HG02840 (cell line): ENCODE results near the gene CRADD.

ENCODE experiments used
- ATAC-seq: cut with Tn5 transposase; IDR thresholded peaks from one replicate; pipeline ENCODE4 v1.9.1; 2021; ENCODE audit warnings: mild to moderate bottlenecking, moderate library complexity, moderate number of reproducible peaks; ENCODE audit not compliant: unreplicated experiment, low FRiP score

The CRADD gene

DNA sequence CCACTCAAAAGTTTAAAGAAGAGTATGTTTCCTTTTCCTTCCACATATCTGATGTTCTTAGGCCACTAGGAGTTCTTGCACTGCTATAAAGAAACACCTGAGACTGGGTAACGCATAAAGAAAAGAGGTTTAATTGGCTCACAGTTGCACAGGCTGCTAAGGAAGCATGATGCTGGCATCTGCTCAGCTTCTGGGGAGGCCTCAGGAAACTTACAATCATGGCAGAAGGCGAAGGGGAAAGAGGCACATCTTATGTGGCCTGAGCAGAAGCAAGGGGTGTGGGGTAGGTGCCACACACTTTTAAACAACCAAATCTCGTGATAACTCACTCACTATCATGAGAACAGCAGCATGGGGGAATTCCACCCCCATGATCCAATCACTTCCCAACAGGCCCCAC, 7.7 kb upstream of the CRADD start:
- no peak for ATAC-seq

DNA sequence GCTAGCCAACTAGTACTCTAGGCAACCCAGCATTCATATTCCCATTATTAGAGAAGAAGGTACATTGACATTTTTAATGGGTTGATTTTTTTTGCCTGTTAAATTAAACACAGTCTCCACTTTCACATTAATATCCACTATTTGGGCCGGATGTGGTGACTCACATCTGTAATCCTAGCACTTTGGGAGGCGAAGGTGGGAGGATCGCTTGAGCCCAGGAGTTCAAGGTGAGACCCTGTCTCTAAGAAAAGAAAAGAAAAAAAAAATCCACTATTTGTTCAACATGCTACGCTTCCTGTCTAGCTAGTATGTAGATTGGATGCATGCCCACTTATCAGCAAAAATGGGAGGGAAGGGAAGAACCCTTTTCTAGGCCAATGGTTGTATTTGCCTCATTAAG, 7.1 kb upstream of the CRADD start:
- ATAC-seq, result no peak

DNA sequence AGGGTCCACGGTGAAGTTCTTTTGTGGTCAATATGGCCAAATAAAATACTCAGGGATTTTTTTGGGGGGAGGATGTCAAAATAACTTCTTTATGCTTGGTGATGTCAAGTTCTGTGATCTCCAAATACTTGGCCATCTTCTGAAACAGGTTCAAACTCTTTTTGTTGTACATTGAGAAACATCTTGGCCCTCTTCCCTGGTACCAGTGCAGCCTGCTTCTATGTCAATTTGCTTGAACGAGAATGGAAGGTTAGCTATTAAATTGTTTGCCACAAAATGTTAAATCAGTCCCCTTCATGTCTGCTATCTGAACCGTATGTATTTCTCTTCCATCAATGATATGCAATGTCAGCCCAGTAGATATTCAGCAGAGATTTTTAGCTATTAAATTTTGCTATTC, 6.1 kb upstream of the CRADD start:
- ATAC-seq, result no peak

DNA sequence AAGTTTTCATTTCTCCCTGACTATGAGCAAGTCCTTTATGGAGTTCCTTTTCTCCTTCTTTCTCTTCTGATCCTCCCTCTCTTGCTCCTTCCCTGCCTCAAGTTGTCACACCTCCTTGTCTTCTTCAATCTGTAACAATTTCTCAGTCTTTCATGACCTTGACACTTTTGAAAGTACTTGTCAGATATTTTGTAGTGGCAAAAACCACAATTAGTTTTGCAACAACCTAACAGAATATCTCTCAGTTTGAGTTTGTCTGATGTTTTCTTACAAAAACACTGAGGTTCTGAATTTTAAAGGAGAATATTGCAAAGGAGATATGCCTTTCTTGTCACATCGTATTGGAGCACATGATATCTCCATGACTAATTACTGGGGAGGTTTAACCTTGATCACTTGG, 4.1 kb upstream of the CRADD start:
- no peak for ATAC-seq

DNA sequence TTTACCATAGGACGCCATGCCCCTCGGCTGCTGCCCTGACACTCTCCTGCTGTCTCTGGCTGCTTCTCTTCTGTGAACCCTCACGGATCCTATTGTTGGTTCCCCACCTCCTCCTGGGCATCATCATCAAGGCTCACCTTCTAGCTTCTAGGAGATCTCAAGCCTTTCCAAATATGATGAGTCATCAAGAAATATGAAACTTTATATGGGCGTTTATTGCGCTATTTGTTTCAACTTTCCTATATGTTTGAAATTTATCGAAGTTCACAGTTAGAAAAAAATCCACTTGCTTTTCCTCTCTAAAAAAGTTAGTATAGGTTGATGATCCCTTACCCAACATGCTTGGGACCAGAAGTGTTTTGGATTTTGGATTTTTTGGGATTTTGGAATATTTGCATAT, 2.8 kb upstream of the CRADD start:
- ATAC-seq, result no peak

DNA sequence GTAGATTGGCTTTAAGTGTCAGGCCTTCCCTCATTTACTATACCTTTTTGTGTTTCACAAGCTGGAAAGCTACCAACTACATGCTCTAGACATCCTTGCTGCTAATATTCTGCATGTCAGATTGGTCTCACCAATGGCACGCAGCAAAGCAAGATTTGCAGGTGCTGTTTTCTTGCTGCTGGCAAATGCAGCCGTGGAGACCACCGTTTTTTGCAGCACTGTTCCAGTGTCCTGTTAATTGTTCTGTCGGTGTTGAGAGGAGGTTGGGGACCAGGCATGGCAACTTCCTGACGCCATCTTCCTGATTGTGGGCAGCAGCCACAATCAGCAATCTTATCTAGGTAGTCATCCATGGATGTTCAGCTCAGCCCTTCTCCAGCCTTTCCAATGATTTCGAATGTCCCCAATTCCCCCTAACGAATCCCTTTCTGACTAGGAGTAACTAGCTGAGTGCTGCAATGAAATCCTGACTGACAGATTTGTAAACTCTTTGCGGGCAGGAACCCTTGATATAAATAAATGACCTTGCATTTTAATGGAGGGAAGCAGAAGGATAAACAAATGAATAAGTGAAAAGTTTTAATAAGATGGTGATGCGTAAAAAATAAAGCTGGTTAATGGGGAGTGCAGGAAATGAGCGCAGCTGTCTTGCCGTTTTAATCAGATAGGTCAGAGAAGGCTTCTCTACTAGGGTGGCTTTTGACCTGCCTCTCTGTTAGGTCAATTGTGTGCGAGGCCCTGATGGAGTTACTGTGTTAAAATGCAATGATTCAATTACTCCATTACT, 574 bp upstream of the CRADD start:
- ATAC-seq, result no peak

DNA sequence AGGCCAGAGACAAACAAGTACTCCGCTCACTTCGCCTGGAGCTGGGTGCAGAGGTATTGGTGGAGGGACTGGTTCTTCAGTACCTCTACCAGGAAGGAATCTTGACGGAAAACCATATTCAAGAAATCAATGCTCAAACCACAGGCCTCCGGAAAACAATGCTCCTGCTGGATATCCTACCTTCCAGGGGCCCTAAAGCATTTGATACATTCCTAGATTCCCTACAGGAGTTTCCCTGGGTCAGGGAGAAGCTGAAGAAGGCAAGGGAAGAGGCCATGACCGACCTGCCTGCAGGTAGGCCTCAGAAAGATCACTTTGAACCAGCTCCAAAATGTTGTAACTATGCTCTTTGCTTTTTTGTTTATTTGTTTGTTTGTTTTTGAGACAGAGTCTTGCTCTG, 1.6 kb downstream of the CRADD start:
- no peak for ATAC-seq

DNA sequence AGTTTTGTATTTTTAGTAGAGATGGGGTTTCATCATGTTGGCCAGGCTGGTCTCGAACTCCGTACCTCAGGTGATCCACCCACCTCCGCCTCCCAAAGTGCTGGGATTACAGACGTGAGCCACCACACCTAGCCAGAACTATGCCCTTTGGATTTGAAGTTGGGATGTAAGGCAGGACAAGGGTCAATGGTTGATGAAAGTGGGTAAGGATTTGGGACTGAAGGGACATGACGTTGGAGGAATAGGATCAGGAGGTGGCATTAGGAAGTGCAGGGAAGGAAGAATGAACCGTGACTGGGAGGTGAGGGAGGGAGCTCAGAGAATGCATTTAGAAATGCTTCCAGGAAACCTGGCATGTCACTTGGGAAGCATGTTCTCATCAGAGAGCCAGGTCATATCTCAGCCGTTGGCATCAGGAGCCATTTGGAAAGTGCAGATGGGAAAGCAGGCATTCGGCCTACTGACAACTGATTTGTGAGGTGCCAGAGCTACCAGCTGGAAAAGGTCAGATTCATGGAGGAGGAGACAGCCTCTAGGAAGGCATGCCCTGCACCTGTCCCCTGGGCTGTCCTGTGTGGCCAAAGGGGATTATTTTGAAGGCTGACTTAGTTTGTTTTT, 2.2 kb downstream of the CRADD start:
- ATAC-seq, result no peak

DNA sequence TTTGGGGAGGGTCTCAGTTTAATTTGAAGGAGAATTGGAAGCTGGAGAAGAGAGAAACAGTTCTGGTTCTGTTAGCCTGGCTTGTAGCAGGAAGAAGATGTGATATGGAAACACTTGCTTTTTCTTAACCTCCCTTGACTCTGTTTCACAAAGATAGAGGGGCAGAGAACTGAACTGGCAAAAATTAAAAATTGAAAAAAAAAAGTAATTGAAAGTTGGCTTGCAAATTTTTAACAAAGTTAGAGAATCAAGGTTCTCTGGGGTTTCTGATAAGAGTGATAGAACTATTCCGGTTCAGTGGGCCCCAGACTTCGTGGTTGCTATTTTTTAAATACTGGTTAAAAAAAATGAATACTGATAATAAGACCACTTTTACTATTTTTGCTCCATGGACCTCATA, 2.8 kb downstream of the CRADD start:
- no peak for ATAC-seq

DNA sequence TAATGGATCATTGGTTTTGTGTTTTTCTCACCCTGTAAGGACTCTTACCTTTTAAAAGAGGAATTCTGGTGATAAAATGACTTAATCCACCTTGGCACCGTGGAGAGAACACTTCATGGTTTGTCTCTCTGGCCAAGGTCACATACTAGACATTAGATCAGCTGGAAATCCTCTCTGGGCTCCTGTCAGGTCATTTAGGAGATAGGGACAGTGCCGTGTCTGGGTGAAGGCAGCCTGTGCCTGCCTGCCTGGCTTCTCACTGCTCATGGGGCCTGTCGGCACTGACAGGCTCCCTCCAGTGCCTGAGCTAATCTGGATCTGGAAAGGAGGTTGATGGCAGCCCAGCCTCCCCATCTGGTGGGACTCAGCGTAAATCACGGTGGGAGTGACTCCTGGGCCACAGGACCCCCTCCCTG, 5.7 kb downstream of the CRADD start:
- ATAC-seq, result no peak

DNA sequence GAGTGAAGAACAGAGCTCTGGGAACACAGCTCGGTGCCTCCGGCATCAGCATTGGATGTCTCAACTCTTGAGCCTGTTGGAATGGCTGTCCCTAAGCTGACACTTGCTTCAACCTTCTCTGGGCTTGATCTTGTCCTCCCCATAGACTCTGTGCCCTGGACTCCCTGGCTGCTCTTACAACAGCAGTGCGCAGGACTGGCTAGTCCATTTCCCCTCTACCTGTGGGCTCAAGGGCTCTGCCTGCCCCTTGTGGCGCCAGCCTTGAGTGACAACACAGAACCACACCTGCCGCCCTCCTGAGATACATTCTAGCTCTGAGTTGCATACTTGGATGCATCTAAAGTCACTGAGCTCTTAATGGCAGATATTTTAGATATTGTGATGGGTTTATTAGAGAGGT, 6.2 kb downstream of the CRADD start:
- ATAC-seq, result no peak

DNA sequence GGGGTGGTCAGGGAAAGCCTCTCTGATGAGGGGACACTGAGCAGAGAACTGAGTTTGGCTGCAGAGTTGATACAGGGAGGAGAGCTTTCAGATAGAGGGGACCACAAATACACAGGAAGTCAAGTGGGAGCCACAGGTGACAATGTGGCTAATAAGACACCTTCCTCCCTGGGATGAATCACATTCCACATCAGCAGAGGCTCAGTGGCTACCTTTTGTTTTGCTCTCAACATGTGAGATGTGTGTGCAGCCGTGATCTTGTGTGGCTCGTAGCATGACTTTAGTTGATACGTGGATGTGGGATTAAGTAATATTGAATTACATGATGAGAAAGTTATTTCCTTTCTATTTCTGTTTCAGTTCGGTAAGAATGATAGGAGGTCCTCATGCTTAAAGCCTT, 7.5 kb downstream of the CRADD start:
- ATAC-seq, result no peak

DNA sequence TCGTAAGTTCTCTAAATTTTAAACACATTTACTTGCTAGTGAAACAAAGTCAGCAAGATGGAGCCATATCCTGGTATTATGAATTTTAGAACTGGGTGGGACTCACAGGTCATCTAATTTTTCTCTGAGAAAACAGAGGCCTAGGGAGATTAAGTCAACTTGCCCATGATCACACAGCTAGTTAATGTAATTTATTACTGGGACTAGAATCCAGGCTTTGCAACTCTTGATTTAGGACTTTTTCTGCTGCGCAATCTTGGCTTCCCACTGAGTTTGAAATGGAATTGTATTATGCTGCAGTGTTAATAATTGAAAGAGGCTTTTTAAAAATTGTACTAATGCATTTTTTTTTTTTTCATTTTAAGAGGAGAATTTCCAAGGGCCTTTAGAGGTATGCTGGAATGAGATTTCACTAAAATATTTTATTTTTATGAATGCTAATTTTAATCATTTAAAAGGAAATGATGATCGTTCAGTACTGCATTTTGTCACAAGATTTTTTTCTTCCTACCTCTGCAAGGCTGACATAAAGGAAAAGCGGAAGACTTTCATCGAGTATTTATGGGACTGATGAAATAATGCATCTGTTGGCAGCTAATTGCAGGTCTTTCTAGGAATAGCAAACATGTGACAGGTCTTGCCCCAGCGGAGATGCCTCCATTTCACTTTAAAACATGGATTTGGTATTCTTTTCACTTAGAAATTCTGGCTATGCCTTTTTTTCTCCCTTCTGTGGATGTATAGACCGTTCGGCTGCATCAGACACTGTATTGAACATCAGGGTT, 9.6 kb downstream of the CRADD start:
- no peak for ATAC-seq

DNA sequence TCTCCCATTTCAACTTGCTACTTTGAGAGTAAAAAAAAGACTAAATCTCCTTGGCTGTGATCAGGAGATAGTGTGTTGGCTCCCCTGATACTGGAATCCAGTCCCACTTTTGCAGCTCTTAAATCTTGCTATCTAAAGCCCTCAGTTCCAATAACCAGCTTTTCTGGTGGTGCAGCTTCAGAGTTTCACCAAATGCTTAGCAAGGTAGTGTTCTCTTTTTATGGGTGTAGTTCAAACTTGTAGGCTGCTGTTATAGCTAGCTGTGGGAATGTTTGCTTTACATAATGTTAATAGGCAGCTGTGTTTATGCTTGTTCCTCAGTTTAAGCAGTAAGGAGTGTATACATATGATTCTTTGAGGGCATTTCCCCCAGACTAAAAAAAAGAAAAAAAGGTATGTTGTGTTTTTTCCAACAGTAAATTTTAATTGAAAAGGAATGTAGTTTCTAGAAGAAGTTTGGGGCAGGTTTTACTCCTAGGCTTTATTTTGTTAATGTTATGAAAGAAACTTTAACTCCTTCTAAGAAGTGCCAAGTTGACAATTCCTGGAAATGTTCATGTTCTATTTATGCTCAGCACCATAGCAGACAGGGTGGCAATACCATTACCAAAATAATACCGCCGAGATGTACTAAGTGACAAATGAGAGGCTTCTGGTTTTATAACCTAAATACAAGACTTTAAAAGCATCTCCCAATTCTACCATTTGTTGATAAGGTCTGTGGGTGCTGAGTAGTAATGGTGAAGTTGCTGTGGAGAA, 12.1 kb downstream of the CRADD start:
- ATAC-seq, result no peak

DNA sequence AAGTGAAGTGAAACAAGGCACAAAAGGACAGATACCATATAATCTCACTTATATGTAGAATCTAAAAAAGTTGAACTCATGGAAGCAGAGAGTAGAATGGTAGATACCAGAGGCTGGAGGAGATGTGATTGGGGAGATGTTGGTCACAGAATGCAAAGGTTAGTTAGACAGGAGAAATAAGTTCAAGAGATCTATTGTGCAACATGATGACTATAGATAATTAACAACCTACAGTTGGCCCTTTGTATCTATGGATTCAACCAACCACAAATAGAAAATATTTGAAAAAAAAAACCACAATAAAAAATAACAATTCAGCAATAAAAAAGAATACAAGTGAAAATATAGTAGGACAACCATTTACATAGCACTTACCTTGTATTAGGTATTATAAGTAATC, 19.3 kb downstream of the CRADD start:
- no peak for ATAC-seq

DNA sequence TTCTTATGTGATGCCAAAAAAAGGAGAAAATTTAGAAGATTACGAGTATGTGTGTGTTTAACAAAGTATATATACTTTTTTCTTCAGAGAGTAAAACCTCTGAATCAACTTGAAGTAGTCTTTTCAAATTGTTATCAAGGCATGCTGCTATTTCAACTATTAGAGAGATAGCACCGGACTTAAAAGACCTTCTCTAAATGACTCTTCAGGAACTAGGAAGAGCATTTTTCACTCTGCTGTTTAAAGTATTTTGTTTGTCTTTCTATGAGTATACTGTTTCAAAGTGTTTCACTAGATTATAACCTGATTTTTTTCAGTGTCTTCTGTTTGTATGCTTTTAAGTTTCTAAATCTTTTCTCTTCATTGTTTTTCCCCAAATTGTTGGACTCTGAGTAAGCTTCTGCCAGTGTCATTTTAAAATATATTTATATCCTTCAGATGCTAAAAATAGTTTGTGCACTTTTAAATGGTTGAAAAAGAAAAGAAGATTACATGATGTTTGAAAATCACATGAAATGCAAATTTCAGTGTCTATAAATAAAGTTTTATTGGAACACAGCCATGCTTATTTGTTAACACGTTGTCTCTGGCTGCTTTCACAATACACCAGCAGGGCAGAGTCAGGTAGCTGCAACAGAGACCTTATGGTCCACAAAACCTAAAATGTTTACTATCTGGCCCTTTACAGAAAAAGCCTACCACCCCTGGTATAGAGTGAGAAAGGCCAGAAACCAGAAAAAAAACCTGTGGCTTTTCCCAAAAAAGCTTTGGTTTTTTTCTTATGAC, 21.3 kb downstream of the CRADD start:
- no peak for ATAC-seq

DNA sequence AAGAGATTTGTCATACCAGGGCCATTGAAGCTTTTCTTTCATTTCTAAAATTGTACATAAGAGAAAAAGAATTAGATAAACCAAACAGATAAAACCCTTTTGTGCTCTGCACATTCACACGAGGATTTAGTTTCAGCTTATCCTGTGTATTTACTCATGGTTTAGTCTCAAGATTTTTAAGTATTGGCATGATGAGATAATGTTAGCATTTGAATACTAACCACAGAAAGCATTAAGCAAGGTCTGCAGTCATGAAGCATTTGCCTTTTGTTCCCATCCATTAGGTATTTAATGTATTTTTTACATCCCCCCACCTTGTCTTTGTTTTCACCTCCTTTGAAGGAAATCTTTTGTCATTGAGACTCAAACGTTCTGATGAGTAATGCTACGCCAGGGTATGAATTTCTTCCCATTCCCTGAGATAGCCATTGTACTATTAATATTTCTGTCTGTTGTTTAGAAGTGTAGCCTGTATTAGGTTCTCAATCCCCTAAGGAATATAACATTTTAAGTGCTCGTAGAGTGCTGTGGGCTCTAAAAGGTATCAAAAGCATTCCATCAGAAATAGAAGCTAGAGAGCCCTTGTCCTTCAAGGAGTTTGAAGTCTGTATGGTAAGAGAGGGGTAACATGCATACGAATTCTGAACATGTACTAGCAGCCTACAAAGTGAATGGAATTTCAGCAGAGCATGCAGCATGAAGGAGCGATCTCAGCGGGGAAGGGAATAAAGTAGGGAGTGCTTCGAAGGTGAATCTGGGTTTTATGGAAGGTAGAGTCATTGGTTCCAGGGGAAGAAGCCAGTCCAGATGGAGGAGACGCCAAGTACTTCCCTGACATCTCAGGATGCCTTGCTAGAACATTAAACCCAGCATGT, 22.3 kb downstream of the CRADD start:
- no peak for ATAC-seq

DNA sequence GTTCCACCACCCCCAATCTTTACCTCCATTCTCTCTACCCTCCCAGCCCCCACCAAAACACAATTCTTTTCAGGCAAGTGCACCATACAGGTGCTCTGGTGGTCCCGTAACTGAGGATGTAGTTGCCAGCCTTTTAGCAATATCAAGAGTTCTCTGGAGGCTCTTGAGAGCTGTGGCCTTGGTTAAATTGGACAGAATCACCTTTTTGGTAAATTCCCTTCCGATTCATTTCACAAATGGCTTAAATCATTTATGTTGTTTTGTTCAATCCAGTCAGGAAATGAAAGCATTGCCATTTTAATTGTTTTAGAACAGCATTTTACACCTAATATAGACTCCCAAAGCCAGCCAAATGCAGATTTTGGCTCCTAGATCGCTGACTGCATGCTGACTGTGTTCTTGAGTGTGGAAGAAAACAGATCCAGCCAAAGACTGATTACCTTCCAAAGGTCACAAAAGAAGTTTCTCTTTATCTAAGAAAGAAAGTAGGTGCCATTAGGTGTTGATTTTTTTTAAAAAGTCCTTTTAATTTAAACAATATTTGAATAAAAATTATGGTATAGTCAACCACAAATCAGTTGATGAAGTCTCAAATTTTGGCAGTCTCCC, 25.6 kb downstream of the CRADD start:
- no peak for ATAC-seq

DNA sequence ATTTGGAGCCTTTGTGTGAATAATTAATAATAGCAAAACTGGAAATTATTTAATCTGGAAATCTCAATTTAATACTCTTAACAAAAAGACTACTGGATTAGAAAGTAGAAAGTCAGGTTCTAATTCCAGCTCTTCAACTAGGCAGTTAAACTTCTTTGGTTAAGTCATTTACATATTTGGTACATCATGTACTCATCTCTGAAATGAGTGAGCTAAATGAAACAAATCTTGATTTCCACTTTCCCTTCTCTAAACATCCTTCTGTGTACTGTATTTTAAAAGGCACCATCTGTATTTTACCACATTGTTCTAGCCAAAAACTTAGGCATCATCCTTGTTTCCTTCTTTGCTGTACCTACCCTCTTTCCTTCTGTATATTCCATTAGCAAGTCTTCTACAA, 26.9 kb downstream of the CRADD start:
- ATAC-seq, result no peak
